ENCODE measurements around the gene ISY1. TPM values are rescaled to one million over a fixed set of nuclear protein-coding genes. Genes with fewer than 3 reads are reported as not detected.

ISY1 gene
- total and polyA plus RNA-seq, 2 donors from 2014 or later = 22.4 to 27.1 TPM

GRCh38 chr3:129128357-129129155 lies 32.3 kb downstream of the ISY1 start:
- DNase-seq = no peak
- H3K36me3 ChIP-seq (ENCODE audit: control insufficient read depth in 2 of 3, insufficient read depth in 3 of 3, low read length in 3 of 3) = peaks cover 5 to 44% (median 23%) of the 10 kb centered on the region in 3 donors
- H3K27me3 ChIP-seq (ENCODE audit: control insufficient read depth, insufficient read depth, low read length) = no peaks in the 10 kb centered on the region
- H3K9me3 ChIP-seq (ENCODE audit: control insufficient read depth in 2 of 3, insufficient read depth in 1 of 3, low read length in 3 of 3) = no peaks in the 10 kb centered on the region
- TF ChIP-seq CTCF (IDR thresholded peaks at IDR 0.05; ENCODE audit: borderline replicate concordance, extremely low read depth, insufficient read depth) = no peak
- no peak overlapping the region for H3K27ac ChIP-seq (ENCODE audit: low read depth in 2 of 2, low read length in 2 of 2)
- FAIRE-seq = no peak
- H3K4me1 ChIP-seq (ENCODE audit: control insufficient read depth in 2 of 3, insufficient read depth in 2 of 3, low read depth in 1 of 3, low read length in 3 of 3) = no peaks in the 10 kb centered on the region
- no peak overlapping the region for H3K4me3 ChIP-seq (ENCODE audit: low read length in 3 of 3)
- intact Hi-C loops (cut with DNase I) = no loop called here
- no peak overlapping the region for H3K9ac ChIP-seq (ENCODE audit: low read length in 3 of 3)

- Histone ChIP-seq H3K36me3 (ENCODE audit: control insufficient read depth in 2 of 3, insufficient read depth in 3 of 3, low read length in 3 of 3) (peaks cover 5 to 31% (median 17%) of the 10 kb centered on the region in 3 donors), H3K27me3 (ENCODE audit: control insufficient read depth, insufficient read depth, low read length) (no peaks in the 10 kb centered on the region), H3K4me3 (ENCODE audit: low read length in 3 of 3) (no peak overlapping the region), H3K4me1 (ENCODE audit: control insufficient read depth in 2 of 3, insufficient read depth in 2 of 3, low read depth in 1 of 3, low read length in 3 of 3) (peaks cover 0 to 3% (median 0%) of the 10 kb centered on the region in 3 donors), H3K9me3 (ENCODE audit: control insufficient read depth in 2 of 3, insufficient read depth in 1 of 3, low read length in 3 of 3) (no peaks in the 10 kb centered on the region), H3K9ac (ENCODE audit: low read length in 3 of 3) (no peak overlapping the region), H3K27ac (ENCODE audit: low read depth in 2 of 2, low read length in 2 of 2) (no peak overlapping the region)
- no peak for TF ChIP-seq CTCF (IDR thresholded peaks at IDR 0.05; ENCODE audit: borderline replicate concordance, extremely low read depth, insufficient read depth)
- DNase-seq (no peak), FAIRE-seq (no peak)
- intact Hi-C loops (cut with DNase I) = no loop called here
Measured at GRCh38 chr3:129126726-129127280, 34.1 kb downstream of the ISY1 start.

GRCh38 chr3:129123314-129124060 lies 37.4 kb downstream of the ISY1 start:
- no peak for FAIRE-seq
- Histone ChIP-seq H3K36me3 (ENCODE audit: control insufficient read depth in 2 of 3, insufficient read depth in 3 of 3, low read length in 3 of 3) (peaks cover 0 to 4% (median 0%) of the 10 kb centered on the region in 3 donors), H3K27me3 (ENCODE audit: control insufficient read depth, insufficient read depth, low read length) (no peaks in the 10 kb centered on the region), H3K27ac (ENCODE audit: low read depth in 2 of 2, low read length in 2 of 2) (no peak overlapping the region), H3K4me3 (ENCODE audit: low read length in 3 of 3) (no peak overlapping the region), H3K4me1 (ENCODE audit: control insufficient read depth in 2 of 3, insufficient read depth in 2 of 3, low read depth in 1 of 3, low read length in 3 of 3) (peaks cover 0 to 20% (median 12%) of the 10 kb centered on the region in 3 donors), H3K9ac (ENCODE audit: low read length in 3 of 3) (no peak overlapping the region), H3K9me3 (ENCODE audit: control insufficient read depth in 2 of 3, insufficient read depth in 1 of 3, low read length in 3 of 3) (no peaks in the 10 kb centered on the region)
- no peak for DNase-seq
- no peak for TF ChIP-seq CTCF (IDR thresholded peaks at IDR 0.05; ENCODE audit: borderline replicate concordance, extremely low read depth, insufficient read depth)
- intact Hi-C loops (cut with DNase I) = no loop called here
